ENCODE results near the gene AUTS2.

AUTS2 gene

GRCh38 chr7:69599286-69599954, 1.1 kb downstream of the AUTS2 start:
- no peak overlapping the region for H3K27ac ChIP-seq
- DNase-seq (ENCODE audit: low read depth, low spot score) = no peak

- DNase-seq (ENCODE audit: low read depth, low spot score) = no peak
- H3K27ac ChIP-seq = no peak overlapping the region
Measured at GRCh38 chr7:69599955-69600709, 1.9 kb downstream of the AUTS2 start.

- no peak for DNase-seq (ENCODE audit: low read depth, low spot score)
- no peak overlapping the region for H3K27ac ChIP-seq
Measured at GRCh38 chr7:69600710-69601519, 2.6 kb downstream of the AUTS2 start.

DNA sequence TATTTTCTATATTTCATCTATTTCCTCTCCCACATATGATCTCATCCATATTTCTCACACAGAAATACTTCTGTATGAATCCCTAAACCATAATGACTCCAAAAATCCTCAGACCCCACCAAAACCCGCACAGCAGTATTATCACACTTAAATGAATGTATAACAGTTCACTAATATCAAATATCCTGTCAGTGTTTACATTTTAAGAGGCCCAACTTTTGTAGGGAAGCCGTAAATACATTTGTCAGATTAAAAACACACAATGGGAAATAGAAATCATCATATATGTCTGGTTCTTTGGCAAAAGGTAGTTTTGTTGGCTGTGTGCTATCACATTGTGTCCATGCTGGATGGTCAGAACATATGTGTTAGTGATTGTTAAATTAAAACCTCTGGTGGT, 4.2 kb downstream of the AUTS2 start:
- H3K27ac ChIP-seq = no peak overlapping the region
- no peak for DNase-seq (ENCODE audit: low read depth, low spot score)

GRCh38 chr7:69603351-69603750, 5.1 kb downstream of the AUTS2 start:
- DNase-seq (ENCODE audit: low read depth, low spot score) = no peak

DNA sequence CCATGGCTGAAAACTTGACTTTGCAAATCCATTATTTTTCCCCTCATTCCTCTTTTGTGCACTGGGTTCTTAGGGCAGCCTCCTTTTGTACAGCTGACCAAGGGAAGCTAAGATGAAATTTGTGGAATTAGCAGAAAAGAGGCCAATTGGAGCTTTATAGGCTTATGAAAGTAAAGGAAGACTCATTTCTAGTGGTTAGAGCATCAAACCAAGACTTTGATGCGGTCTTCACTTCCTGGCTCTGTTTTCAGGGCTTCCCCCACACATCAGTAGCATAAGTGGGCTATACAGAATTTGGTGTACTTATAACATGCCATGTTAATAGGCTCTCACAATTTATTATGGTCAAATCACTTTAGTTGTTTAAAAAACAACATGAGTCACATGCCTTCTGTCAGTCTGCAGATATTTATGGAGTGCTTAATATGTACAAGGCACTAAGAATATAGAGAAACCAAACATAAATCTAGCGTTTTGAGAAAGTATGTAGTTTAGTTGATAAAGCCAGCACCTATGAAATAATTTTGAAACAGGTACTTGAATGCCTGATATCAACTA, 5.7 kb downstream of the AUTS2 start:
- no peak overlapping the region for H3K27ac ChIP-seq
- no peak for DNase-seq (ENCODE audit: low read depth, low spot score)

More at GRCh38 chr7:69603351-69603750, 5.1 kb downstream of the AUTS2 start:
- no peak overlapping the region for H3K27ac ChIP-seq

- no peak overlapping the region for H3K27ac ChIP-seq
- DNase-seq (ENCODE audit: low read depth, low spot score) = no peak
Measured at GRCh38 chr7:69605070-69605469, 6.8 kb downstream of the AUTS2 start.

DNA sequence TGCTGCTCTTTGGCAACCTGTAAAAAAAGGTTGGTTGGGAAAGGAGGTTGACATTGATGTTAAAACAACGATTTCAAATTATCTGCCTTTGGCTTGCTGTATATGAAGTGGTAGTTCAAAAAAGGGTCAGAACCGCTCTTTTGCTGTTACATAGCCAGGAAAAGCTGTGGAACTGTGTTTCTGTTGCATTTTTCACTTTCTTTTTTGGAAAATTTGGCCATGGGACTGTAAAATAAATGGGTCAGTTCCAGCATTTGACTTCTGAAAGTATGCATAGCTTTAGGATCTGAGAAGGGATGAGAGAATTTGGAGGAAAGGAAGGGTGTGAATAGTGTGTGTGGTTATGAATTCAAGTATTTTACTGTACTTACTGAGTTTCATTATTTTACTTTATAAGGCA, 7.3 kb downstream of the AUTS2 start:
- no peak for DNase-seq (ENCODE audit: low read depth, low spot score)
- no peak overlapping the region for H3K27ac ChIP-seq

DNA sequence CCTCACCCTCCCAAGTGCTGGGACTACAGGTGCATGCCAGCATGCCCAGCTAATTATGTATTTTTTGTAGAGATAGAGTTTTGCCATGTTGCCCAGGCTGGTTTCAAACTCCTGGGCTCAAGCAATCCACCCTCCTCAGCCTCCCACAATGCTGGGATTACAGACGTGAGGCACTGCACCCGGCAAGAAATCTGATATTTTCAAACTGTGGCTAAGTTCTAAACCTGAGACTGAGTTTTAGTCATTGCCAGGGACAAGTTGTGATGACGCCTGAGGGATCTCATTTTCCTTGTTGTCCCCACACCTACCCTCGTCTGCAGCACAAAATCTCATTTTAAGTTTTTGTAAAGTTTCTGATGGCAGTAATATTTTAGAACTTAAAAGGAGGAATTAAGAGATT, 9.8 kb downstream of the AUTS2 start:
- DNase-seq (ENCODE audit: low read depth, low spot score) = no peak
- no peak overlapping the region for H3K27ac ChIP-seq

- H3K27ac ChIP-seq = no peak overlapping the region
- no peak for DNase-seq (ENCODE audit: low read depth, low spot score)
Measured at GRCh38 chr7:69608878-69609277, 10.6 kb downstream of the AUTS2 start.

GRCh38 chr7:69609541-69610373, 11.5 kb downstream of the AUTS2 start:
- H3K27ac ChIP-seq = no peak overlapping the region
- no peak for DNase-seq (ENCODE audit: low read depth, low spot score)

DNA sequence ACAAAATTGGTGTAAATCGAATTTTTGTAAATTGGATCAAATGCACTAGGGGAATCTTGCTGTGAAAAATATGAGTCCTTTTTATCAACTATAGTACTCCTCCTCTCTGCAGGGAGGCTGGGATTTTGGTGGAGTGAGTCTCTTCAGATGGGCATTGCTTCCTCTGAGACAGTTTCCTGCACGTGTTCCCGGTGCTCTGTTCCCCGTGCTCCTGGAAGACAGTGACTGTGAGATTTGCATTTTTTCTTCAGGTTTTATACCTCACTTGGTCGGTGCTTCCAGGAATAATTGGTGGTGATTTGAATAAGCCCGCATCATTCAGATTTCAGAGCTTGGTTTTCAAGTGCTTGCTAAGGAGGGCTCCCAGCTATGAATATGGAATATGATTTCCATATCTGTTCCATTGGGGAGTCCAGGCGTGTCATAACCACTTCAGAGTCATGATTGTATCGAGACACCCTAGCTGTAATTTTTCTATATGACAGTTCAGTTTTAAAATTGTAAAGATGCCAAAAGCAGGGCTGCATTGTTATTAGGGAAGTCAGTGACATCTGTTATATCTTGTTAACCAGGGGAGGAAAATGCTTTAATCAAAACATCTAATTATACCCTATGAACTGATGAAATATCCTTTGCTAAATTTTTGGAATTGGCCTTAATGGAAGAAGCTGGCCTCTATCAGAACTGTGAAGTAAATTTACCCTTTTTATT, 12.3 kb downstream of the AUTS2 start:
- H3K27ac ChIP-seq = no peak overlapping the region
- DNase-seq (ENCODE audit: low read depth, low spot score) = no peak

DNA sequence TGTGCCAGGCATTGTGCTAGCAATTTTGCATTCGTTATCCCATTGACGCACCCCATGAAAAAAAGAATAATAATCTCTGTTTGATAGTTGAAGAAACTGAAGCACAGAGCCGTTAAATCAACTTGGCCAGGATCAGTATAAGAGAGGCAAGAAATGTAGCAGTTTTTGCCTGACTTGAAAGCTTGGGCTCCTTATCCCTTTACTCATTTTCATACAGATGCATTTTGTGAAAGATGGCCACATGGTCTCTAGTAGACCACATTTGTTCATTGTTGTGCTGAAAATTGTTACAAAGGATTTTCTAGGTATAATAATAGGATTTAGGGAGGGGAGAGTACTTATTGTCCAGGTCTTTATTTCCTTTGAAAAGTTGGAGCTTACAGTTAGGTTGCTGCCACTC, 14.7 kb downstream of the AUTS2 start:
- H3K27ac ChIP-seq = no peak overlapping the region
- DNase-seq (ENCODE audit: low read depth, low spot score) = no peak

DNA sequence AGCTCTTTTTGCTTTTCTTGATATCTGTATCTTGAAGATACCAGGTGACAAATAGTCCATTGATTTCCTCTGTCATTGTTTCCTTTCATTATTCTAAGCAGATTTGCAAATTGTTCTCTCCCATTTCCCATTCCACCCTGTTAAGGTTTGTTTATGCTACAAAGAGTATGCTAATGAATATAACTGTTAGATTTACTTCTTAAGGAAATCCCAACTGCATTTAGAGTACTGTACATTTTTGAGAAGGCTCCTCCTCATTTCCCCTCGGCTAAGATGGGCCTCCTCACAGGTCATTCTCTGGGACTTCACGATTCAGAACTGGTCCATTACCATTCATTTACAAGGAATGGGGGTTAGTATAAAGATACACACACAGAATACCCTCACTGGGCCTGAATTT, 15.6 kb downstream of the AUTS2 start:
- no peak overlapping the region for H3K27ac ChIP-seq
- no peak for DNase-seq (ENCODE audit: low read depth, low spot score)

DNA sequence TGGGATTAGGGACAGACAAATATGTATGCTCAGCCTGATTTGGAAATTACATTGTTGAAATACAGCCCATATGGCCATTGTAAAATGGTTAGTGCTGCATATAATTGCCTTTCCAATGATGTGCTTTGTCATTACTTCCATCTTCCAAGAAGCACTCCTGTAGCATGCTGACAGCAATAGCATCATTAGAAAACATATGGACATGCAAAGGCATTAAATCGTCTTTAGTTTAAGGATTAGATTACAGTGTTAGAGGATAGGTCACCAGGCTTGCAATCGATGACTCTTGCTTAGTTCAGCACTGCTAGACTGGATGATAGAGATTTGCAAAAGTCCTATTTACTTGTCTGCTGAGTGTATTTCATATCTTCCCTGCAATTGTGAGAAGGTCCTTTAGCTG, 17.4 kb downstream of the AUTS2 start:
- DNase-seq (ENCODE audit: low read depth, low spot score) = no peak

GRCh38 chr7:69617364-69617763, 19.1 kb downstream of the AUTS2 start:
- no peak overlapping the region for H3K27ac ChIP-seq
- no peak for DNase-seq (ENCODE audit: low read depth, low spot score)

More for the DNA sequence above, 17.4 kb downstream of the AUTS2 start:
- no peak overlapping the region for H3K27ac ChIP-seq

- no peak for DNase-seq (ENCODE audit: low read depth, low spot score)
- H3K27ac ChIP-seq = no peak overlapping the region
Measured at GRCh38 chr7:69619054-69619453, 20.8 kb downstream of the AUTS2 start.

DNA sequence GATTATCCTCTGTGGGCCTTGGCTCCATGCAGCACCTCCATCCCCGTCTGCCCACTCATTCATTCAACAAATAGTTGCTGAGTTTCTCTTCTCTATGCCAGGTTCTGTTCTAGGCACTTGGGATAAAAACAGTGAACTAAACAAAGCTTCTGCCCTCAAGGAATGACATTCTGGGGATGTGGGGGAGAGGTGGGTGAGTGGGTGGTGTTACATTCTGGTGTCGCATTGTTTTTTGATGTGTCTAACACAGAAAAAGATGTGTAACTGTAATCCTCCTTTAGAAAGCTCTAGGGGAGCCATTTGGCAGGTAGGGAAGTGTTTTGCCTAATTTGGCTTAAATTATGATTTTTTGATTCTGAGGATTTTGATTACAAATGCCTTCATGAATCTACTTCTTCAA, 21.4 kb downstream of the AUTS2 start:
- DNase-seq (ENCODE audit: low read depth, low spot score) = no peak
- H3K27ac ChIP-seq = no peak overlapping the region

DNA sequence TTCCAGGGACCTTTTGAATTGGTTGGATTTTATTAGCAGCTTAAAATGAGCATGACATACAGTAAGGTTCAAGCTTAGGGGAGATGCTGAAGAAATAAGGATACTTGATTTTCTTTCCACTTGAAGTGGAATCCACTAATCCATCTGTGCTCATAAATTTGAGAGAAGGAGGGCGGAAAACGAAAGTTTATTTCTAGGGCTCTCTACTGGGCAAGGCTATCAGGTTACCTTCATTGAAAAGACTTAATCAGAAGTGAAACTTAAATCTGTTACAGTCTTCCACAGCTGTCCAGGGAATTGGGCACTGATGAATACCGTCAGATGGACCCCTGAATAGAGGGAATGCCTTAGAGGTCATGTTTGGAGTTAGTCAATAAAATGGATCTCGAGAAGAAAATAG, 21.8 kb downstream of the AUTS2 start:
- no peak overlapping the region for H3K27ac ChIP-seq
- DNase-seq (ENCODE audit: low read depth, low spot score) = no peak
